Naive B cell (primary cell): ENCODE measurements around the gene CCDC137. TPM values are rescaled to one million over a fixed set of nuclear protein-coding genes. Genes with fewer than 3 reads are reported as not detected.

Source experiments
- ATAC-seq, 2 donors: fragments of 150-1000 bp; cut with Tn5 transposase; 2 replicates each; pipeline ENCODE4 v1.10.0; 2021; ENCODE audit warnings: low read depth in 2 of 2, mild to moderate bottlenecking in 2 of 2, moderate library complexity in 2 of 2
- DNase-seq: peaks from one replicate; pipeline ENCODE4 v3.0.0; 2022
- H3K27ac Mint-ChIP-seq, 6 donors: one replicate each; pipeline ENCODE4 v1.8.0; 2020 to 2022; ENCODE audit warnings: mild to moderate bottlenecking in 6 of 6, mixed read lengths in 6 of 6, moderate library complexity in 5 of 6, inconsistent platforms in 2 of 6
- H3K27me3 Mint-ChIP-seq, 3 donors: one replicate each; pipeline ENCODE4 v1.8.0; 2021 to 2022; ENCODE audit warnings: mixed read lengths in 3 of 3, mild to moderate bottlenecking in 1 of 3
- H3K36me3 Mint-ChIP-seq, 2 donors: one replicate each; pipeline ENCODE4 v1.8.0; 2020 to 2022; ENCODE audit warnings: mixed read lengths in 2 of 2, inconsistent platforms in 1 of 2, mild to moderate bottlenecking in 1 of 2
- H3K4me1 Mint-ChIP-seq, 3 donors: one replicate each; pipeline ENCODE4 v1.8.0; 2020 to 2022; ENCODE audit warnings: mixed read lengths in 3 of 3, inconsistent platforms in 1 of 3, mild to moderate bottlenecking in 1 of 3, moderate library complexity in 1 of 3
- H3K4me3 Mint-ChIP-seq, 8 donors: one replicate each; pipeline ENCODE4 v1.8.0; 2020 to 2022; ENCODE audit warnings: mild to moderate bottlenecking in 8 of 8, mixed read lengths in 8 of 8, moderate library complexity in 8 of 8, inconsistent platforms in 2 of 8
- H3K9me3 Mint-ChIP-seq, 7 donors: one replicate each; pipeline ENCODE4 v1.8.0; 2020 to 2022; ENCODE audit warnings: mixed read lengths in 7 of 7, mild to moderate bottlenecking in 5 of 7, inconsistent platforms in 2 of 7, moderate library complexity in 1 of 7
- polyA plus RNA-seq, 6 donors: library from polyadenylated mRNA; unstranded; fragments of 300-500 nt; fragmentation: Illumina TruSeq; gene quantifications; one replicate each; pipeline ENCODE4 v1.2.3, GENCODE V29; 2021; ENCODE audit warnings: low read depth in 6 of 6

Gene CCDC137
- polyA plus RNA-seq, 6 donors from 2014 or later = 3.2 to 29.4 (median 12.3) TPM

- no peak for DNase-seq
- H3K9me3 Mint-ChIP-seq = no peaks in the 10 kb centered on the region
- no peak for ATAC-seq
- H3K27me3 Mint-ChIP-seq = peaks cover 0 to 3% (median 2%) of the 10 kb centered on the region in 3 donors
- peak overlapping the region in 1 of 8 donors; percentile 49 for H3K4me3 Mint-ChIP-seq
- H3K27ac Mint-ChIP-seq = no peak overlapping the region
- H3K36me3 Mint-ChIP-seq = no peaks in the 10 kb centered on the region
- H3K4me1 Mint-ChIP-seq = peaks cover 0 to 5% (median 3%) of the 10 kb centered on the region in 3 donors
These were observed 24.6 kb upstream of the CCDC137 start for GRCh38 chr17:81641825-81642489.

GRCh38 chr17:81644496-81644895 lies 22.0 kb upstream of the CCDC137 start:
- Mint-ChIP-seq H3K36me3 (no peaks in the 10 kb centered on the region), H3K27ac (no peak overlapping the region), H3K9me3 (peaks cover 0 to 4% (median 0%) of the 10 kb centered on the region in 7 donors), H3K4me1 (no peaks in the 10 kb centered on the region), H3K27me3 (peaks cover 9 to 21% (median 11%) of the 10 kb centered on the region in 3 donors), H3K4me3 (no peak overlapping the region)
- ATAC-seq = no peak
- DNase-seq = no peak

- no peaks in the 10 kb centered on the region for H3K4me1 Mint-ChIP-seq
- no peak overlapping the region for H3K4me3 Mint-ChIP-seq
- peaks cover 9 to 26% (median 11%) of the 10 kb centered on the region in 3 donors for H3K27me3 Mint-ChIP-seq
- H3K27ac Mint-ChIP-seq = no peak overlapping the region
- ATAC-seq (no peak), DNase-seq (no peak)
- no peaks in the 10 kb centered on the region for H3K36me3 Mint-ChIP-seq
- peaks cover 0 to 4% (median 0%) of the 10 kb centered on the region in 7 donors for H3K9me3 Mint-ChIP-seq
These were observed 21.3 kb upstream of the CCDC137 start for GRCh38 chr17:81644976-81645952.

GRCh38 chr17:81646869-81647600 lies 19.5 kb upstream of the CCDC137 start:
- no peak for ATAC-seq
- Mint-ChIP-seq H3K36me3 (no peaks in the 10 kb centered on the region), H3K4me3 (no peak overlapping the region), H3K27me3 (peaks cover 9 to 39% (median 18%) of the 10 kb centered on the region in 3 donors), H3K9me3 (peaks cover 0 to 4% (median 0%) of the 10 kb centered on the region in 7 donors), H3K27ac (no peak overlapping the region), H3K4me1 (peaks cover 0 to 5% (median 2%) of the 10 kb centered on the region in 3 donors)
- no peak for DNase-seq

DNA sequence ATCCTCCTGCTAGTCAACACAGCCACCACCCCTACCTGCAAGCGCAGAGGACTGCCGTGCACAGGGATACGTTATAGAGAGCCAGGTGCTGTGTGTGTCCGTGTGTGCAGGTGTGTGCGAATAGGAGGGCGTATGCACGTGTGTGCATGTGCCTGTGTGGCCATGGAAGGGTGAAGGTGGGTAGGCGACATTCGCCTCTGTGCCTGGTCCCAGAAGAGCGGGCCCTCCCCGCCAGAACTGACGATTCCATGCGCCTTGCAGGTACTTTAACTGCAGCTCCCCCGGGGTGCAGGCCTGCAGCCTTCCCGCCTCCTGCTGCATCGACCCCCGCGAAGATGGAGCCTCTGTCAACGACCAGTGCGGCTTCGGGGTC lies 18.9 kb upstream of the CCDC137 start:
- DNase-seq = no peak
- Mint-ChIP-seq H3K36me3 (no peaks in the 10 kb centered on the region), H3K27me3 (peaks cover 9 to 40% (median 19%) of the 10 kb centered on the region in 3 donors), H3K4me1 (peaks cover 0 to 6% (median 3%) of the 10 kb centered on the region in 3 donors), H3K27ac (no peak overlapping the region), H3K4me3 (no peak overlapping the region), H3K9me3 (peaks cover 0 to 4% (median 0%) of the 10 kb centered on the region in 7 donors)
- ATAC-seq = no peak

GRCh38 chr17:81648013-81648706 lies 18.4 kb upstream of the CCDC137 start:
- Mint-ChIP-seq H3K9me3 (peaks cover 0 to 4% (median 0%) of the 10 kb centered on the region in 7 donors), H3K27me3 (peaks cover 9 to 40% (median 19%) of the 10 kb centered on the region in 3 donors), H3K27ac (no peak overlapping the region), H3K4me3 (no peak overlapping the region), H3K4me1 (peaks cover 2 to 9% (median 5%) of the 10 kb centered on the region in 3 donors), H3K36me3 (no peaks in the 10 kb centered on the region)
- ATAC-seq (no peak), DNase-seq (no peak)

GRCh38 chr17:81648707-81649085 lies 17.8 kb upstream of the CCDC137 start:
- H3K4me3 Mint-ChIP-seq = peak overlapping the region in 1 of 8 donors; percentile 25
- H3K9me3 Mint-ChIP-seq = peaks cover 0 to 4% (median 0%) of the 10 kb centered on the region in 7 donors
- ATAC-seq (no peak), DNase-seq (no peak)
- H3K36me3 Mint-ChIP-seq = no peaks in the 10 kb centered on the region
- H3K27ac Mint-ChIP-seq = no peak overlapping the region
- H3K4me1 Mint-ChIP-seq = peaks cover 7 to 15% (median 10%) of the 10 kb centered on the region in 3 donors
- H3K27me3 Mint-ChIP-seq = peaks cover 9 to 46% (median 19%) of the 10 kb centered on the region in 3 donors

DNA sequence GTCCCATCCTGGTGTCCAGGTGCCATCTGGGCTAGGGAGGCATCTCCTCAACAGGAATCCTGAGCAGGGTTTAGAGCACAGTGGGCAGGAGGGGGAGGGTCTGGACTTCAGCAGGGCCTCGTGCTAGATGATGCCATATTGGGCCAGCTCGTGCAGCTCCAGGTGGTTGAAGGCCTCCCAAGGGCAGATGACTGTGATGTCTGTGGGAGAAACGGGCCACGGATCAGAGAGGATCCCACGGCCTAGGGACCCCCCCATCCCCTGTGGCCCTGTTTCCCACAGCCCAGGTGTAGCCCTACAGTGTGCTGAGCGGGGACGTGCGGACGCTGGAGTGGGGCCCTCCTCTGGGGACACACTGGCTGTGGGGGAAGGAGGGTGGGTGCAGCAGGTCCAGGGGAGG lies 15.6 kb upstream of the CCDC137 start:
- DNase-seq = no peak
- Mint-ChIP-seq H3K4me1 (peaks cover 11 to 21% (median 13%) of the 10 kb centered on the region in 3 donors), H3K27ac (no peak overlapping the region), H3K9me3 (peaks cover 0 to 4% (median 0%) of the 10 kb centered on the region in 7 donors), H3K4me3 (peak overlapping the region in 1 of 8 donors; percentile 33), H3K27me3 (peaks cover 9 to 47% (median 19%) of the 10 kb centered on the region in 3 donors), H3K36me3 (no peaks in the 10 kb centered on the region)
- ATAC-seq = no peak

DNA sequence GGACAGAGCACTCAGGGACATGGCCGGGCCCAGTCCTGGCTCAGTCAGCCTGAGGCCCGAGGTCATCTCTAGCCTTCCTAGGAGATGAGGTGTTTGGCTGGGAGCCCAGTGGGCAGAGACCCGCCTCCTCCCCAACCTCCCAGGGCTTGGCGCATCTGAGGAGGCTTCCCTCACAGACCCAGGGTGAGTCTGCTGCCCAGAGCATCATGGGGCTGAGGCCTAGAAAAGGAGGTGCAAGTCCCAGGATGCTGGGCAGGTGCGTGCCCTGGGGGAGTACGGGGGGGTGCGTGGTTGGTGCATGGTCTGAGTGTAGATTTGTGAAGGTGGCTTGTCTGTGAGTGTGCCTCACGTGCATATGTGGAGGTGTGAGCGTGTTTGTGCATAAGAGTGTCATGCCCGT lies 14.8 kb upstream of the CCDC137 start:
- ATAC-seq (no peak), DNase-seq (no peak)
- Mint-ChIP-seq H3K36me3 (no peaks in the 10 kb centered on the region), H3K9me3 (peaks cover 0 to 4% (median 0%) of the 10 kb centered on the region in 7 donors), H3K4me1 (peaks cover 11 to 21% (median 13%) of the 10 kb centered on the region in 3 donors), H3K27ac (peak overlapping the region in 3 of 6 donors; percentile 77 to 84 (median 80)), H3K27me3 (peaks cover 9 to 46% (median 19%) of the 10 kb centered on the region in 3 donors), H3K4me3 (peak overlapping the region in 7 of 8 donors; percentile 3 to 76 (median 49))

DNA sequence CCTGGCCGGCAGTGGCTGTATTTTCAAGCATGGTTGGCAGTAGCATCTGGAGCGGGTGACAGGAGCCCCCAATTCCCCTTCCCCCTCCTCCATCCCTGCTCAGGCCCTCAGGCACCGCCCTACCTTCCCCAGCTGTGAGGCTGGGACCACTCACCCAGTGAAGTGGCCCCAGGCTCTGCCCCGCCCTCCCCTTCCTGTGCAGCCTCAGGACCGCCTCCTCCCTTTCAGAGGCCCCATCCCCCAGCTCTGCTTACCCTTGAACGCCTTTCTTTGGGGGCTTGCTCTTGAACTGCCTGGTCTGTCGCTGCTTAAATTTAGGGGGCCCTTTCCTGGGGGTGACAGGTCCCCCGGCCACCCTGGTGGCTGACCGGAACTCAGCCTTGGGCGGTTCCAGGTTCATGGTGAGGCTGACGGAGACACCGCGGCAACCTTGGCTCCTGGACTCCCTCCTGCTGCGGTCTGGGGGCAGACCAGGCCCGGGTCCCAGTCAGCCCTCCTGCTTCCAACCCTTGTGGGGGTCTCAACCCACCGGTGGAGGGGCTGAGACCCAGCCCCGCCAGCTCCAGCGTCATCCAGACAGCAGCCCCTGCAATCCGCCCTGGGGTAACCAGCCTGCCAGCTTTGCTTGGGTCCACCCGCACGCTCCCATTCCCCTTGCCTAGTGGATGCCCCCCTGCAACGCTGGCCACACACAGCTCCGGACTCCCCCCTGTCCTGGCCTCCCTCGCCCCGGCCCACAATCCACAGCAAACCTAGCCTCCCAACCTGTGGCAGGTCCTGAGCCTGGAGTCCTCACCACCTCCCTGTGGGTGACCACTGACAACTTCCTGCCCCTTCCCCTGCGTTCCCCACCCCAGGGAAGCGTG lies 13.4 kb upstream of the CCDC137 start:
- peak overlapping the region in 4 of 6 donors; percentile 80 to 90 (median 86) for H3K27ac Mint-ChIP-seq
- DNase-seq (no peak), ATAC-seq (peak; percentile 78 to 84)
- H3K4me3 Mint-ChIP-seq = peak overlapping the region; percentile 79 to 92 (median 88)
- H3K27me3 Mint-ChIP-seq = peaks cover 5 to 35% (median 8%) of the 10 kb centered on the region in 3 donors
- no peaks in the 10 kb centered on the region for H3K36me3 Mint-ChIP-seq
- peaks cover 11 to 21% (median 13%) of the 10 kb centered on the region in 3 donors for H3K4me1 Mint-ChIP-seq
- peaks cover 0 to 4% (median 0%) of the 10 kb centered on the region in 7 donors for H3K9me3 Mint-ChIP-seq

DNA sequence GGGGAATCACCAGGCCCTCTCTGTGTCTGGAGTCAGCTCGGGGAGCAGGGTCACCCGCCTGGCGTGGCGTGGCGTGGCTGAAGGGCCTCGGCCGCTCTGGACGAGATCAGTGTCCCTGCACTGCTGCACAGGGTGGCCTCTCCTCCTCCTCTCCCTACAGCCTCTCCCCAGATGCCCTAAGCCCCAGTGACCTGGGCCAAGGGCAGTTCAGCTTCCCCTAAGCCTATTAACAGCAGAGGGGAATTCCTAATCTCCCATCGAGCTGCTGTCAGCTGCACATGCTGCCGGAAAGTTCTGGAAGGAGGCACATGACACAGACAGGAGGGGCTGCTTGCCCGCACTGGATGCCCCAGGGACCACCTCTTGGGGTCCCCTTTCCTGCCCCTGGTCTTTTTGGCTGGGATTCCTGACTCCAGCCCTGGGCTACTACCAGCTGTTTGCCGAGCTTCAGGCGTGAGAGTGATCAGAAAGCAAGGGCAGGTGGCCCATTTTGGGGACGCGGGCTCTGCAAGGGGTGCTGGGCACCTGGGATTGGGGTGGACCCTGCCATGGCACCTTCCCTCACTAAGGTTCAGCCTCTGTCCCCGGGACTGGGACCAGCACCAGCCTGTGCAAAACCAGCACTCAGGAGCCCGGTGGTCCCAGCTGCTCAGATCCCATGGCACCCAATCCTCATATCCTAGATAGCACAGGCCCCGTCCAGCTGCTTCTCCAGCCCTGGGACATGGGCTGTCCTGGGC lies 11.0 kb upstream of the CCDC137 start:
- Mint-ChIP-seq H3K27me3 (peaks cover 0 to 18% (median 8%) of the 10 kb centered on the region in 3 donors), H3K4me1 (peaks cover 11 to 21% (median 13%) of the 10 kb centered on the region in 3 donors), H3K9me3 (no peaks in the 10 kb centered on the region), H3K27ac (peak overlapping the region in 1 of 6 donors; percentile 20), H3K4me3 (no peak overlapping the region), H3K36me3 (no peaks in the 10 kb centered on the region)
- no peak for DNase-seq
- ATAC-seq = no peak
